GM21576 (cell line): ENCODE results near the gene ZNF281.
"Not testable (repeated sequence)": the region's sequence is repeated elsewhere in the genome, so short reads cannot be mapped to it uniquely, and the experiment has no call there.

Experiments used
- ATAC-seq: cut with Tn5 transposase; IDR thresholded peaks from one replicate; pipeline ENCODE4 v1.9.1; 2021; ENCODE audit warnings: mild to moderate bottlenecking, moderate library complexity; ENCODE audit not compliant: unreplicated experiment

ZNF281 gene

GRCh38 chr1:200432586-200432985 is 22.8 kb upstream of the ZNF281 start:
- no peak for ATAC-seq

DNA sequence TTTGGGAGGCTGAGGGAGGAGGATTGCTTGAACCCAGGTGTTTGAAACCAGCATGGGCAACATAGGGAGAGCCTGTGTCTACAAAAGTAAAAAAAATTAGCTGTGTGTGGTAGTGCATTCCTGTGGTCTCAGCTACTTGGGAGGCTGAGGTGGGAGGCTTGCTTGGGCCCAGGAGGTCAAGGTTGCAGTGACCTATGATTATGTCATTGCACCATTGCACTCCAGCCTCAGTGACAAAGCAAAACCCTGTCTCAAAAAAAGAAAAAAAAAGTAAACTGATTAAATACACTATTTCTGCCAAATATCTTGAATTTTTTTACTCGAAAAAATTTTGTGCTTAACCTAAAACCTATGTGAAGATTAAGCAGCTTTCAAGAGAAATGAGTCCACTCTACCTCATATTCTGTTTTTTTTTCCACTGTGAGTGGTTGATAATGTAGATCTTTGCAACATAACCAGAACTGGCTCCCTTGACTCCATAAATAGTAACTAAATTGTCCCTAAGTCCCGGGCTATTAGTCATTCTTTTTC is 19.4 kb upstream of the ZNF281 start:
- ATAC-seq = no peak

DNA sequence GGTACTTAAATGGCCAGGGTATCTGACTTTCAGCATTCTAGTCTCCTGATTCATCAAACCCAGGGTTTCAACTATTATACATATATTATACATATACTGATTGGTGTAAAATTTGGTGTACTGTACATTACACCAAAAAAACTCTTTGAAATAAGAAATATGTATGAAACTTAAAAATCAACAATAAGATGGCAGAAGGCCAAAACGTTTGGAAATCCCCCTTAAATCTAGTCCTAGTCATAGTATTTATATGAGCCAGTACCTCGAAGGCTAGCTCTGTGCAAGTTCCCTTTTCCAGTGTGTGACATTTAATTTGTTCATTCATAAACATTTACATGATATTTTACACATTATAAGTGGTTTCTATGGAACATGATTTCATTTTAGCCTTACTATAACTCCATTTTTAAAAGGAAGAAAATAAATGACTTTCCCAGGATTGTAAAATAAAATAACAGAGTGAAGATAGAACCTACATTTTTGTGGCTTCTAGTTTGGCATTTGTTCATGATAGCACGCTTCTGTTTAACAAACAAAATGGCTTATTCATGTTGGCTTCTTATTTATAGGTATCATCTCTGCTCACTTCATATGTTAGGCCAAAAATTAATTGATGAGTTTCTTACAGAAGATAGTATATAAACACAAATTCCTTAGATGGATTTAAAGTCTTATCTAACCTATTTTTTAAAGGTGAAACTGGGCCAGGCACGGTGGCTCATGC is 18.8 kb upstream of the ZNF281 start:
- no peak for ATAC-seq

DNA sequence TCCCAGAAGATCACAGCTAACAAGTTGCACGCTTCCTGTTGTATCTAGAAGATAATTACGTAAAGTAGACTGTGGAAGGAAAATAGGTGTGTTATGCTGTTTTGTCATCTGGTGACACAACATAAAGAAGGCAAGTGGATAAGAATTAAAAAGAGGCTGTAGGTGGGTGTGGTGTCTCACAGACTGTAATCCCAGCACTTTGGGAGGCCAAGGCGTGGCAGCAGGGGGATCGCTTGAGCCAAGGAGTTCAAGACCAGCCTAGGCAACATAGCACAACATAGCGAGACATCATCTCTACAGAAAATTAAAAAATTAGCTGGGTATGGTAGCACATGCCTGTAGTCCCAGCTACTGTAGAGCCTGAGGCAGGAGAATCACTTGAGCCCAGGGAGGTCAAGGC is 17.9 kb upstream of the ZNF281 start:
- no peak for ATAC-seq

- no peak for ATAC-seq
Measured at GRCh38 chr1:200426196-200426595, 16.4 kb upstream of the ZNF281 start.

DNA sequence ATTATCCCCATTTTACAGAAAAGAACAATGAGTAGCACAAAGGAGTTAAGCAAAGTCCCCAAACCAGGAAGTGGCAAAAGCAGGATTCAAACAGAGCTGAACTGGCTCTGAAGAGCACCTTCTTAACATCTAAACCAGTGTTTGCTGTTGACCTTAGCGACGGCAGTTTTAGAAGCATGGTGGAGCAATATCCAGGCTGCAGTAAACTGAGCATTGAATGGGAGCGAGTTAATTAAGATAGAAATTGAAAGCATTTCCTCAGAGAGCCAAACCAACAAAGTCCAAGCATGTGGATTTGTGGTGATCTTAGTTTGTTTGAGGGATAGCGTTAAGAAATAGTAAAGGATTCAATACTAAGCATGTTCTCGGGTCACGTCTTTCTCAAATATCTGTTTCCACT is 13.4 kb upstream of the ZNF281 start:
- ATAC-seq = no peak

- ATAC-seq = no peak
Measured at GRCh38 chr1:200422211-200422610, 12.4 kb upstream of the ZNF281 start.

- ATAC-seq = peak; percentile 84
Measured at GRCh38 chr1:200415789-200416593, 6.2 kb upstream of the ZNF281 start.

- ATAC-seq = peak; percentile 61
Measured at GRCh38 chr1:200415227-200415626, 5.4 kb upstream of the ZNF281 start.

DNA sequence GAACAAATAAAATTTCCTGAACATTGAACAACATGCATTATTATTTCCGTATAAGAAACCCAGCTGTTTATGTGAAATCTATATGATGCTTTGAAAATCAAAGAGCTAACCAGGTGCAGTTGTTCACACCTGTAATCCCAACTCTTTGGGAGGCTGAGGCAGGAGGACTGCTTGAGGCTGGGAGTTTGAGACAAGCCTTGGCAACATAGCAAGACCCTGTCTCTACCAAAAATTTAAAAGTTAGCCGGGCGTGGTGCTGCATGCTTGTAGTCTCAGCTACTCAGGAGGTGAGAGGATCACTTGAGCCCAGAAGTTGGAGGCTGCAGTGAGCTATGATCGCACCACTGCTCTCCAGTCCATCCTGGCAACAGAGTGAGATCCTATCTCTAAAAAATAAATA is 4.8 kb upstream of the ZNF281 start:
- no peak for ATAC-seq

- not testable (repeated sequence) for ATAC-seq
Measured at GRCh38 chr1:200413766-200414165, 3.9 kb upstream of the ZNF281 start.

GRCh38 chr1:200411406-200412257 is 1.8 kb upstream of the ZNF281 start:
- ATAC-seq = no peak

- no peak for ATAC-seq
Measured at GRCh38 chr1:200410566-200410878, 686 bp upstream of the ZNF281 start.

DNA sequence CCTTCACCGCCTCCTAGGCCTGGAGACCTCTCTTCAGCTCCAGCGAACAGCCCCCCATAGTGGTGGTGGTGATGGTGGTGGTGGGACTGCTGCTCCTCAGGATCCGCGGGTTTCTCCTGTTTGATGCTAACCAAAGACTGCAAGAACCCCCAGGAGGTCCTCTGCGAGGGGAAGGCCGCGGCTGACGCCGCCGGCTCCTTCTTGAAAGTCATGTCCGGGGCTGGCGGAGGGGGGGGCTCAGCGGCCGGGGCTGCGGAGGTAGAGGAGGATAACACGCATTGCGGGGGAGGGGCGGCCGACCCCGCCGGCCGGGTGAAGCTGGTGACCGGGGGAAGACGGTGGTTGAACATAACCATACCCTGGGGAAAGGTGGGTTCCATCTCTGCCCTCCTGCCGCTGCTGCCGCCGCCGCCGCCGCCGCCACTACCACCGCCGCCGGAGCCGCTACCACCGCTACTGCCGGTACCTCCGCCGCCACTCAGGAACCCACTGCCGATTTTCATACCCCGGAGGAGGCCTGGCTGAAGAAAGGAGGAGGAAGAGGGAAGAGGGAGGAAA is 554 bp downstream of the ZNF281 start:
- peak; percentile 21 for ATAC-seq

DNA sequence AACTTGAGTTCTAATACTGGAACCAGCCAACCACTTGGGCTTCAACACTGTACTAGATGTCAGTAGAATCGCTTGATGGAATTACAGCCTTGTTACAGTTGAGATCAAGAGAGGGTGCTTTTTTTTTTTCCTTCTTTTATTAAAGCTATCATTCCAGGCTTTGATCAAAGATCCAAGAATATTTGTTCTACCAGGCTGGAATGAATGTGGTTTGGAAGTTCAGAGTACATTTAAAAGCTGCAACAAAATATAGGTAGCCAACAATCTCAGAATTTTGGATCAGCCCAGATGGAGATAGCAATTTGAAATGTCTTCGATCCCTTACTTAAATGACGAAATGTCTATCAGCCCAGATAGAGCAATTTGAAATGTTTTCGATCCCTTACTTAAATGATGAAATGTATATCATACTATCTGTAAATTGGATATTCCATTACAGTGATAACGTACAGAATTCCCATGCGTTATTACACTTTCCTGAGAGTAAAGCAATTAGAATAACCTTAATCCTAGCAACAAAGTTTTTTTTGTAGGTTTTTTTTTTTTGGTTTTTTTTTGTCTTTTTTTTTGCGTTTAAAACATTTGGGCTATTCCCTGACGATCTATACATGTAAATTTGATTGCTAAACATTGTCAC is 3.6 kb downstream of the ZNF281 start:
- ATAC-seq = no peak

DNA sequence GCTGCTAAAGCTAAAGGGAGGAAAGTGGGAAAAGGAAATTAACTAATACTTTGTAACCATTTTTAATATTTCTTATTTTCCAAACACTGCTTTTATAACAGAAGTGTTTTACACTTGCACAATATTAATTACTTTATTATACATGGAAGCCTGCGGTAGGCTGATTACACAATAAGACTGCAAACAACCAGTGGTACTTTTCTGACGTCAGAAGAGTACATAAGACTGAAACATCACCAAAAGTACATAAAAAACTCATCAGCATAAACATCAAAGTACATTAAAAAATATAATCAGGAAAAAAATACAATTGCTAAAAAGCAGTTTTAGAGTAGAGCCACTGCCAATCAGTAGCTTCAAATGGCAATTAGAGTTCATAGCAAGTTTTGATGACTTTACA is 4.6 kb downstream of the ZNF281 start:
- ATAC-seq = no peak

- no peak for ATAC-seq
Measured at GRCh38 chr1:200401708-200402107, 8.1 kb downstream of the ZNF281 start.

DNA sequence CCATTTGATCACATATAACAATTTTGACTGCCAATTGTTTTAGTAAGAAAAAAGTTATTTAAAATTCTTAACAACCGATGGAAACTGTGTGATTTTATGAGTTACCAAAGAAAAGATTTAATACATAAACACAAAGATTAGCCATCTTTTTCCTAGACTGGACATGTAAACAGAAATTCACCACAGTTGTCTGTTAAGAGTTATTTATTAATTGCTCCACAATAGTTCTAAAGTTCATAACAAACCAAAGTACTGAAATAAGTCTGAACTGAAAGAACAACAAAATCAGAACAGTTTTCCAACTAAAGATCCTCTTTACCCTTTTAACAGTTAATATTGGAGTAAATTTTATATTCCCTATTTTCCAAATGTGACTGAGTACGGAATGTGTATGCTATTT is 8.6 kb downstream of the ZNF281 start:
- ATAC-seq = no peak

DNA sequence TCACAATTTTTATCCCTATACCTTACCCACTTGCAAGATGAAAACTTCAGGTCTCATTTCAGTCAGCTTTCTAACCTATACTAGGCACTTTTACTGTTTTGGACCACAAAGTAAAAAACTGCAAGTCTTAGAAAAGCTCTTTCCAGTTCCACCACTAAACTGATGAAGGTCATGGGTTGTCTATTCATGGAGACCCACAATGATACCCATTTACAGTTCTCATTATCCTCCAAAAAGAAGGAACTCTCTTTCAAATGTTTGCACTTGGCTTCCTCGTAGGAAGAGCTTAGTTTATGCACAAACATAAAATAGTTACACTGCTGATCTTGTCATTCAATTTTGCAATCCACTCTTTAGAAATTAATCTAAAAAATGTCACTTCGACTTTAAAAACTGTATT is 9.3 kb downstream of the ZNF281 start:
- ATAC-seq = no peak

GRCh38 chr1:200399860-200400259 is 10.0 kb downstream of the ZNF281 start:
- no peak for ATAC-seq

DNA sequence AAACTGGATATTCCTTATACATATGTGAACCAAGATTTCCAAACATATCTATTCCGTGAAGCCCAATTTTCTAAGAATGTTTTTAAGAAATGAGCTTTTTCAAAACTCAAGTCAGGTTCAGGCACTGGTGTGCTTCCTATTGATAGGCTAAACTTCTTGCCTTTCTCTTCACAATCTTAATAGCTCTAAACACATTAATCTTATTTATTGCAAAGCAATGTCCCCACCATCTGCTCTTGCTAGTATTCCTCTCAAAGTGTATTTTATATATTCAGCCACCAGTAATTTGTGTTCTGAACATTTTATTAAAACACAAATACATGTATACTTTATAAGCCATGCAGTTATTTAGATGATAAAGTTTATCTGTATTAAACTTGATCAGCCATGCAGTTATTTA is 11.5 kb downstream of the ZNF281 start:
- ATAC-seq = no peak
